ENCODE results near the gene CPA1.

The CPA1 gene

GRCh38 chr7:130397051-130397757 lies 16.9 kb downstream of the CPA1 start:
- Histone ChIP-seq H3K9me3 (replicated peaks in 1 of 11) (no peaks in the 10 kb centered on the region), H3K36me3 (peaks cover 34 to 55% (median 44%) of the 10 kb centered on the region in 11 experiments), H3K27me3 (no peaks in the 10 kb centered on the region), H3K4me3 (no peak overlapping the region), H4K20me1 (no peaks in the 10 kb centered on the region), H3K9ac (no peak overlapping the region), H3K27ac (no peak overlapping the region), H3K4me2 (no peak overlapping the region), H3K4me1 (peaks cover 15 to 27% (median 19%) of the 10 kb centered on the region in 10 experiments)
- no peak for TF ChIP-seq Cebpa-rat (IDR thresholded peaks at IDR 0.05)

DNA sequence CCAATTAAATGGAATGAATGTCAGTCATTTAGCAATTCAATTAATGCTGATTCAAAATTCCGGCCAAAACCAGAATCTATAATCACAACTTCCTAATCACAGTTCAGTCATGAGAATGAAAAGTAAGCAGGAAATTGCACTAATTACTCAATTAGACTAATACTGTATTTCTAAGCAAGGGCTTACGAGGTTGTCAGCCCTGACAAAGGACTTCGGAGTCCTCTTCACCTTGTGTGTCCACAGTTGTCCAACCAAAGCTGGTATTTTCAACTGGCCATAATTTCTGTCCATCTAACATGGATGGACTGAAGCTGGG lies 17.4 kb downstream of the CPA1 start:
- Histone ChIP-seq H3K4me1 (peaks cover 15 to 27% (median 19%) of the 10 kb centered on the region in 10 experiments), H3K4me3 (no peak overlapping the region), H4K20me1 (no peaks in the 10 kb centered on the region), H3K27ac (no peak overlapping the region), H3K4me2 (no peak overlapping the region), H3K9me3 (replicated peaks in 1 of 11) (no peaks in the 10 kb centered on the region), H3K36me3 (peaks cover 39 to 60% (median 49%) of the 10 kb centered on the region in 11 experiments), H3K9ac (no peak overlapping the region), H3K27me3 (no peaks in the 10 kb centered on the region)
- no peak for TF ChIP-seq Cebpa-rat (IDR thresholded peaks at IDR 0.05)

- H3K27ac ChIP-seq: no peak overlapping the region
- H3K9ac ChIP-seq: no peak overlapping the region
- H3K36me3 ChIP-seq: peaks cover 48 to 69% (median 57%) of the 10 kb centered on the region in 11 experiments
- H3K4me1 ChIP-seq: peaks cover 12 to 21% (median 13%) of the 10 kb centered on the region in 10 experiments
- H3K27me3 ChIP-seq: no peaks in the 10 kb centered on the region
- H3K9me3 ChIP-seq (replicated peaks in 1 of 11): no peaks in the 10 kb centered on the region
- H4K20me1 ChIP-seq: no peaks in the 10 kb centered on the region
- H3K4me3 ChIP-seq: no peak overlapping the region
- no peak overlapping the region for H3K4me2 ChIP-seq
- no peak for TF ChIP-seq Cebpa-rat (IDR thresholded peaks at IDR 0.05)
These were observed 18.3 kb downstream of the CPA1 start for GRCh38 chr7:130398526-130399090.

- no peak overlapping the region for H3K4me3 ChIP-seq
- H3K36me3 ChIP-seq: peaks cover 56 to 85% (median 68%) of the 10 kb centered on the region in 11 experiments
- no peaks in the 10 kb centered on the region for H4K20me1 ChIP-seq
- H3K27me3 ChIP-seq: no peaks in the 10 kb centered on the region
- no peak overlapping the region for H3K4me2 ChIP-seq
- no peak for TF ChIP-seq Cebpa-rat (IDR thresholded peaks at IDR 0.05)
- H3K9ac ChIP-seq: no peak overlapping the region
- H3K27ac ChIP-seq: no peak overlapping the region
- H3K4me1 ChIP-seq: peaks cover 0 to 9% (median 0%) of the 10 kb centered on the region in 10 experiments; a peak in 4 of 20 replicates
- H3K9me3 ChIP-seq (replicated peaks in 1 of 11): no peaks in the 10 kb centered on the region
These were observed 19.9 kb downstream of the CPA1 start for GRCh38 chr7:130400120-130400572.

GRCh38 chr7:130401101-130401500 lies 20.8 kb downstream of the CPA1 start:
- Histone ChIP-seq H3K4me1 (peaks cover 0 to 9% (median 0%) of the 10 kb centered on the region in 10 experiments; a peak in 4 of 20 replicates), H3K4me2 (no peak overlapping the region), H3K27me3 (no peaks in the 10 kb centered on the region), H3K9ac (no peak overlapping the region), H3K36me3 (peaks cover 56 to 85% (median 68%) of the 10 kb centered on the region in 11 experiments), H3K4me3 (no peak overlapping the region), H4K20me1 (no peaks in the 10 kb centered on the region), H3K27ac (no peak overlapping the region), H3K9me3 (replicated peaks in 1 of 11) (no peaks in the 10 kb centered on the region)
- TF ChIP-seq Cebpa-rat (IDR thresholded peaks at IDR 0.05): no peak

DNA sequence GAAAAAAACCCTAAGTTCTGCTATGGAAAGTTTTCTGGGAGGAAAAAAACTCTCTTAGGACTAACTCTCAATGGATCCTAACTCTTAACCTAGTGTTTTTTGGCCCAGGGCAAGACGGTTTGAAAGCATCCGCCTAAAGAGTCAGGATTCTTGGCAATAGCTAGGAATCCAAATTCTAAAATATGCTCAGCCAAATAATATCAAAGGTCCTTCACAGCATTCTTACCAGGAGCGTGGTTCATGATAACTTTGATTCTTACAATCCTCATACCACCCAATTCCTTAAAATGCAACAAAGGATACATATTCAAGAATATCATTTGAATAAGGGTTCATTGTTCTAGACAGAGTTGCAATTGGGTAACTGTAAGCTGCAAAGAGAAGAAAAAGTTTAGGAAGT lies 21.3 kb downstream of the CPA1 start:
- H3K9ac ChIP-seq: no peak overlapping the region
- no peak overlapping the region for H3K4me3 ChIP-seq
- H3K36me3 ChIP-seq: peaks cover 56 to 85% (median 68%) of the 10 kb centered on the region in 11 experiments
- no peak for TF ChIP-seq Cebpa-rat (IDR thresholded peaks at IDR 0.05)
- no peaks in the 10 kb centered on the region for H3K9me3 ChIP-seq (replicated peaks in 1 of 11)
- no peaks in the 10 kb centered on the region for H3K27me3 ChIP-seq
- no peaks in the 10 kb centered on the region for H4K20me1 ChIP-seq
- peaks cover 0 to 9% (median 0%) of the 10 kb centered on the region in 10 experiments; a peak in 4 of 20 replicates for H3K4me1 ChIP-seq
- no peak overlapping the region for H3K27ac ChIP-seq
- no peak overlapping the region for H3K4me2 ChIP-seq

DNA sequence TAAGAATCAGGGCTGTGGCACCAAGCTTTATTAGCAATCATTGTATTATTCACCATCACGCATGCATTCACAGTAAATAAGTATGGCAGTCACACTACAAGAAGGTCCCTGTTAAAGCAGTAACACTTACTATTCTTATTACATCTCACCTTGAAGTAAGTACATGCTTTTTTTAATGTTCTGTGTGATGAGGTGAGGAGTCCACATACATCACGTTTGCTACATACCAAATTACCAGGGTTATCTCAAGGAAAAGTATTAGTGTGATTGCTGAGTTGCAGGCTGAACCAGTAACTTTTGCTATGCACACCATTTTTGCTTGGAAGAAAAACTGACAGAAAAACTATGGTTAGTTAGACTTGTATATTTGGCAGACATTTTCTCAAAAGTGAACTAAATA lies 24.7 kb downstream of the CPA1 start:
- H3K4me2 ChIP-seq: no peak overlapping the region
- H3K9me3 ChIP-seq (replicated peaks in 1 of 11): no peaks in the 10 kb centered on the region
- no peak overlapping the region for H3K9ac ChIP-seq
- H3K27me3 ChIP-seq: no peaks in the 10 kb centered on the region
- no peaks in the 10 kb centered on the region for H3K4me1 ChIP-seq
- no peak for TF ChIP-seq Cebpa-rat (IDR thresholded peaks at IDR 0.05)
- peaks cover 38 to 62% (median 48%) of the 10 kb centered on the region in 11 experiments for H3K36me3 ChIP-seq
- no peaks in the 10 kb centered on the region for H4K20me1 ChIP-seq
- no peak overlapping the region for H3K27ac ChIP-seq
- H3K4me3 ChIP-seq: no peak overlapping the region

GRCh38 chr7:130409067-130409711 lies 28.9 kb downstream of the CPA1 start:
- Histone ChIP-seq H3K27ac (no peak overlapping the region), H3K4me1 (no peaks in the 10 kb centered on the region), H3K36me3 (peaks cover 18 to 57% (median 31%) of the 10 kb centered on the region in 11 experiments; a peak in 21 of 22 replicates), H3K9me3 (replicated peaks in 1 of 11) (no peaks in the 10 kb centered on the region), H3K9ac (no peak overlapping the region), H3K27me3 (no peaks in the 10 kb centered on the region), H3K4me2 (no peak overlapping the region), H3K4me3 (no peak overlapping the region), H4K20me1 (no peaks in the 10 kb centered on the region)
- TF ChIP-seq Cebpa-rat (IDR thresholded peaks at IDR 0.05): no peak

- Histone ChIP-seq H3K27me3 (no peaks in the 10 kb centered on the region), H3K4me2 (no peak overlapping the region), H3K36me3 (peaks cover 14 to 57% (median 29%) of the 10 kb centered on the region in 11 experiments; a peak in 21 of 22 replicates), H3K9me3 (replicated peaks in 1 of 11) (no peaks in the 10 kb centered on the region), H3K4me1 (peaks cover 0 to 3% (median under 1%) of the 10 kb centered on the region in 10 experiments; a peak in 10 of 20 replicates), H3K27ac (no peak overlapping the region), H3K9ac (no peak overlapping the region), H4K20me1 (no peaks in the 10 kb centered on the region), H3K4me3 (no peak overlapping the region)
- no peak for TF ChIP-seq Cebpa-rat (IDR thresholded peaks at IDR 0.05)
These were observed 29.4 kb downstream of the CPA1 start for GRCh38 chr7:130409712-130410072.
